Keratinocyte (primary cell): ENCODE data around the gene SH2D3C.

Experiments used
- EZH2 ChIP-seq: IDR thresholded peaks from one replicate; pipeline ENCODE4 v1.6.1; 2012; ENCODE audit warnings: inconsistent platforms, mild to moderate bottlenecking, low read length, moderate library complexity
- TF ChIP-seq, protein P1 (sequence below), 3 experiments: IDR thresholded peaks in 1 of 3; conservative IDR thresholded peaks in 1 of 3; optimal IDR thresholded peaks in 1 of 3; 2 replicates in 2 of 3; 3 replicates in 1 of 3; pipeline versions ENCODE3 to v1.5.1; 2011; ENCODE audit warnings: low read length in 3 of 3, mild to moderate bottlenecking in 3 of 3, moderate library complexity in 2 of 3, control low read depth in 1 of 3, inconsistent platforms in 1 of 3; ENCODE audit not compliant: insufficient read depth in 2 of 3; ENCODE audit errors: extremely low read depth in 1 of 3

GRCh38 chr9:127751269-127752054, 27.0 kb downstream of the SH2D3C start:
- TF ChIP-seq, protein P1, sequence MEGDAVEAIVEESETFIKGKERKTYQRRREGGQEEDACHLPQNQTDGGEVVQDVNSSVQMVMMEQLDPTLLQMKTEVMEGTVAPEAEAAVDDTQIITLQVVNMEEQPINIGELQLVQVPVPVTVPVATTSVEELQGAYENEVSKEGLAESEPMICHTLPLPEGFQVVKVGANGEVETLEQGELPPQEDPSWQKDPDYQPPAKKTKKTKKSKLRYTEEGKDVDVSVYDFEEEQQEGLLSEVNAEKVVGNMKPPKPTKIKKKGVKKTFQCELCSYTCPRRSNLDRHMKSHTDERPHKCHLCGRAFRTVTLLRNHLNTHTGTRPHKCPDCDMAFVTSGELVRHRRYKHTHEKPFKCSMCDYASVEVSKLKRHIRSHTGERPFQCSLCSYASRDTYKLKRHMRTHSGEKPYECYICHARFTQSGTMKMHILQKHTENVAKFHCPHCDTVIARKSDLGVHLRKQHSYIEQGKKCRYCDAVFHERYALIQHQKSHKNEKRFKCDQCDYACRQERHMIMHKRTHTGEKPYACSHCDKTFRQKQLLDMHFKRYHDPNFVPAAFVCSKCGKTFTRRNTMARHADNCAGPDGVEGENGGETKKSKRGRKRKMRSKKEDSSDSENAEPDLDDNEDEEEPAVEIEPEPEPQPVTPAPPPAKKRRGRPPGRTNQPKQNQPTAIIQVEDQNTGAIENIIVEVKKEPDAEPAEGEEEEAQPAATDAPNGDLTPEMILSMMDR (optimal IDR thresholded peaks at IDR 0.05 in 1 of 3, IDR thresholded peaks at IDR 0.05 in 1 of 3, conservative IDR thresholded peaks at IDR 0.05 in 1 of 3; ENCODE audit: extremely low read depth in 1 of 3, insufficient read depth in 2 of 3, low read length in 3 of 3) = no peak
- no peak for TF ChIP-seq EZH2
